ENCODE results near the gene ASB4. TPM values are rescaled to one million over a fixed set of nuclear protein-coding genes. Genes with fewer than 3 reads are reported as not detected.
A peak's percentile ranks its signal among the peaks of the same experiment; 100 is the strongest.
"Not testable (repeated sequence)": the region's sequence is repeated elsewhere in the genome, so short reads cannot be mapped to it uniquely, and the experiment has no call there.

ASB4 gene
- total RNA-seq, 4 donors from 2014 or later, result 0.34 to 1.5 TPM; not detected in 2

- Histone ChIP-seq H3K27me3 (no peaks in the 10 kb centered on the region), H3K4me3 (no peak overlapping the region), H3K9me3 (no peaks in the 10 kb centered on the region), H3K4me1 (peaks cover 9 to 18% of the 10 kb centered on the region in 2 donors), H3K36me3 (no peaks in the 10 kb centered on the region), H3K27ac (peak overlapping the region; percentile 46 to 97)
- intact Hi-C loops (cut with DNase I; ENCODE audit: low total_unique reads), result no loop called here
- TF ChIP-seq POLR2A (IDR thresholded peaks at IDR 0.05) (no peak), CTCF (IDR thresholded peaks at IDR 0.05) (no peak)
- no peak for DNase-seq
These were observed 60.9 kb downstream of the ASB4 start for GRCh38 chr7:95546647-95547046.

GRCh38 chr7:95547361-95548348 lies 61.9 kb downstream of the ASB4 start:
- intact Hi-C loops (cut with DNase I; ENCODE audit: low total_unique reads), result no loop called here
- Histone ChIP-seq H3K4me3 (no peak overlapping the region), H3K4me1 (peaks cover 9 to 18% of the 10 kb centered on the region in 2 donors), H3K9me3 (no peaks in the 10 kb centered on the region), H3K27me3 (no peaks in the 10 kb centered on the region), H3K36me3 (no peaks in the 10 kb centered on the region), H3K27ac (peak overlapping the region; percentile 91 to 97)
- TF ChIP-seq CTCF (IDR thresholded peaks at IDR 0.05) (no peak), POLR2A (IDR thresholded peaks at IDR 0.05) (no peak)
- no peak for DNase-seq

- no peaks in the 10 kb centered on the region for H3K9me3 ChIP-seq
- H3K36me3 ChIP-seq, result no peaks in the 10 kb centered on the region
- H3K27ac ChIP-seq, result peak overlapping the region; percentile 91 to 97
- H3K4me1 ChIP-seq, result peaks cover 9 to 18% of the 10 kb centered on the region in 2 donors
- peak; percentile 86 to 98 for DNase-seq
- TF ChIP-seq CTCF (IDR thresholded peaks at IDR 0.05) (no peak), POLR2A (IDR thresholded peaks at IDR 0.05) (peak; percentile 51 to 57)
- H3K4me3 ChIP-seq, result no peak overlapping the region
- intact Hi-C loops (cut with DNase I; ENCODE audit: low total_unique reads), result loop anchor here (5.0 kb wide), 1 partner anchor 47 kb away; the partner anchor contains the start of gene PDK4
- H3K27me3 ChIP-seq, result no peaks in the 10 kb centered on the region
These were observed 64.2 kb downstream of the ASB4 start for GRCh38 chr7:95549818-95550529.

- Histone ChIP-seq H3K27me3 (no peaks in the 10 kb centered on the region), H3K4me3 (peak overlapping the region in 1 of 2 donors; percentile 8), H3K4me1 (peaks cover 9 to 18% of the 10 kb centered on the region in 2 donors), H3K9me3 (no peaks in the 10 kb centered on the region), H3K36me3 (no peaks in the 10 kb centered on the region), H3K27ac (peak overlapping the region; percentile 91 to 97)
- peak in 1 of 2 donors; percentile 19 for DNase-seq
- intact Hi-C loops (cut with DNase I; ENCODE audit: low total_unique reads), result loop anchor here (5.0 kb wide), 1 partner anchor 47 kb away; the partner anchor contains the start of gene PDK4
- TF ChIP-seq CTCF (IDR thresholded peaks at IDR 0.05), result no peak
- no peak for TF ChIP-seq POLR2A (IDR thresholded peaks at IDR 0.05)
These were observed 64.8 kb downstream of the ASB4 start for GRCh38 chr7:95550546-95550945.

- peaks cover 9 to 18% of the 10 kb centered on the region in 2 donors for H3K4me1 ChIP-seq
- H3K27ac ChIP-seq, result peak overlapping the region in 1 of 2 donors; percentile 91
- not testable (repeated sequence) for H3K9me3 ChIP-seq, H3K4me3 ChIP-seq, H3K36me3 ChIP-seq, DNase-seq, H3K27me3 ChIP-seq
- intact Hi-C loops (cut with DNase I; ENCODE audit: low total_unique reads), result loop anchor here (5.0 kb wide), 1 partner anchor 45 kb away; the partner anchor contains the start of gene PDK4
These were observed 66.5 kb downstream of the ASB4 start for GRCh38 chr7:95552010-95552926.

All from uterus (tissue), 4 donors.